MM.1S (cell line): Measurements from ENCODE around the gene LRRC61.
"Not testable (repeated sequence)": the region's sequence is repeated elsewhere in the genome, so short reads cannot be mapped to it uniquely, and the experiment has no call there.

Experiments
- EZH2 ChIP-seq: fragments of 300-600 bp; sonication (generic); optimal IDR thresholded peaks from 2 replicates; pipeline ENCODE3; 2017; ENCODE audit warnings: low read depth, mild to moderate bottlenecking, antibody characterized with exemption, low read length, mixed read lengths
- TF ChIP-seq, protein P1 (sequence below): fragments of 300-600 bp; sonication (generic); IDR thresholded peaks from 2 replicates; pipeline ENCODE4 v1.5.1; 2016; ENCODE audit warnings: antibody characterized with exemption, low read length, mixed read lengths

DNA sequence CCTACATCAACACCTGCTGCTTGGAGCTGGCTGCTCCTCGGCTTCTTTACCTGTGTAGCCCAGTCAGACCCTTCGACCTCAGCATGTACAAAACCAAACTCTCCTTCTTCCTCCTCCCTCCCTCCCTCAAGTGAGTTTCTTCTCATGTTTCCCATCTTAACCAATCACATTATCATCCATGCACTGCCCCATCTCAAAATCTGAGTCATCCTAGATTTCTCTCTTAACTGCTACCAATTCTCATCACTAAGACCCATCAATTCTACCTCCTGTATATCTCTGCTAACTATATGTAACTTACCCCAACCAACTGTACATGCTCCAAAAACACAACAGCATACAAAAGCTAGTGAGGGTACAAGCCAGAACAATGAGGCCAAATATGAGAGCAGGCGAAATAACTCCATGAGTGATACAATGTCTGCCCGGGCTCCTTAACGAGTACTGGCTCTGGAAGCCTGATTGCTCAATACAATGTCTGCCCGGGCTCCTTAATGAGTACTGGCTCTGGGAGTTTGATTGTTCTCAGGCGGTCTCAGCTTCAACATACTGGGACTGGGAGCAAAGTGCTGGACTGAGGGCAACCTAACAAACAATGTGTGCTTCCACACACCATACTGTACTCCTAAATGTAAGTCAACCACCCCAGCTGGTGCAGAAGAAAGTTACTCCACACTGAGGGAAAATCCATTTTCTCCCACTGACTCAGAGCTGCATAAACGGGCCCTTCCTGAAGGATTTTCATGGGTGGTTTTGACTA, 18.5 kb upstream of the LRRC61 start:
- TF ChIP-seq, protein P1, sequence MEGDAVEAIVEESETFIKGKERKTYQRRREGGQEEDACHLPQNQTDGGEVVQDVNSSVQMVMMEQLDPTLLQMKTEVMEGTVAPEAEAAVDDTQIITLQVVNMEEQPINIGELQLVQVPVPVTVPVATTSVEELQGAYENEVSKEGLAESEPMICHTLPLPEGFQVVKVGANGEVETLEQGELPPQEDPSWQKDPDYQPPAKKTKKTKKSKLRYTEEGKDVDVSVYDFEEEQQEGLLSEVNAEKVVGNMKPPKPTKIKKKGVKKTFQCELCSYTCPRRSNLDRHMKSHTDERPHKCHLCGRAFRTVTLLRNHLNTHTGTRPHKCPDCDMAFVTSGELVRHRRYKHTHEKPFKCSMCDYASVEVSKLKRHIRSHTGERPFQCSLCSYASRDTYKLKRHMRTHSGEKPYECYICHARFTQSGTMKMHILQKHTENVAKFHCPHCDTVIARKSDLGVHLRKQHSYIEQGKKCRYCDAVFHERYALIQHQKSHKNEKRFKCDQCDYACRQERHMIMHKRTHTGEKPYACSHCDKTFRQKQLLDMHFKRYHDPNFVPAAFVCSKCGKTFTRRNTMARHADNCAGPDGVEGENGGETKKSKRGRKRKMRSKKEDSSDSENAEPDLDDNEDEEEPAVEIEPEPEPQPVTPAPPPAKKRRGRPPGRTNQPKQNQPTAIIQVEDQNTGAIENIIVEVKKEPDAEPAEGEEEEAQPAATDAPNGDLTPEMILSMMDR: not testable (repeated sequence)
- not testable (repeated sequence) for TF ChIP-seq EZH2
